Stimulated activated CD8-positive, alpha-beta memory T cell treated with anti-CD3 and anti-CD28 coated beads, Interleukin-15, amount 100 ng/mL, for 24 hours (primary cell): ENCODE measurements around the gene TUT4.

ENCODE experiments used
- DNase-seq: peaks from one replicate; pipeline ENCODE4 v3.0.0-alpha.2; 2020; ENCODE audit warnings: low read depth

TUT4 gene

GRCh38 chr1:52532247-52532646 is 20.6 kb downstream of the TUT4 start:
- no peak for DNase-seq

GRCh38 chr1:52531249-52531872 is 21.5 kb downstream of the TUT4 start:
- no peak for DNase-seq

- no peak for DNase-seq
Observed at GRCh38 chr1:52530563-52531144, 22.2 kb downstream of the TUT4 start.

DNA sequence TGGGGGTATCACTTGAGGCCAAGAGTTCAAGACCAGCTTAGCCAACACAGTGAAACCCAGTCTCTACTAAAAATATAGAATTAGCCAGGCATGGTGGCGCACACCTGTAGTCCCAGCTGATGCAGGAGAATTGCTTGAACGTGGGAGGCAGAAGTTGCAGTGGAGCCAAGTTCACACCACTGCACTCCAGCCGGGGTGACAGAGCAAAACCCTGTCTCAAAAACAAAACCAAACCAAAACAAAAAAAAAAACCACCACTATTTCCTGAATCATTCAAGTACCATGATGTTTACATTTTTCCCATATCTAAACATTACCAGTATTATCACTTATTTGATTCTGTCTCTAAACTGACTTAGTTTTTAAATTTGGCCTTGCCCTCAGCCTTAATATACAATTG is 29.5 kb downstream of the TUT4 start:
- DNase-seq: no peak

GRCh38 chr1:52520148-52520547 is 32.7 kb downstream of the TUT4 start:
- no peak for DNase-seq

DNA sequence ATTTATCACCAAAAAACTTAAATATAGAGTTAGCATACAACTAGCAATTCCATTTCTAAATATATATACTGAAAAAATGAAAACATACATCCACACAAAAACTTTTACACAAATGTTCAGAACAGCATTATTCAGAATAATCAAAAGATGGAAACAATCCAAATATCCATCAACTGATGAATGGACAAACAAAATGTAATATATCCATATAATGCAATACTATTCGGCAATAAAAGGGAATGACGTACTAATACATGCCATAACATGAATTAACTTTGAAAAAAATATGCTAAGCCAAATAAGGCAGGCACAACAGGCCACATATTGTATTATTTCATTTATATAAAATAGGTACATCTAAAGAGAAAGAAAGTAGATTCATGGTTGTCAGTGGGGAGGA is 33.9 kb downstream of the TUT4 start:
- DNase-seq: no peak

GRCh38 chr1:52511851-52512615 is 40.9 kb downstream of the TUT4 start:
- DNase-seq: no peak

DNA sequence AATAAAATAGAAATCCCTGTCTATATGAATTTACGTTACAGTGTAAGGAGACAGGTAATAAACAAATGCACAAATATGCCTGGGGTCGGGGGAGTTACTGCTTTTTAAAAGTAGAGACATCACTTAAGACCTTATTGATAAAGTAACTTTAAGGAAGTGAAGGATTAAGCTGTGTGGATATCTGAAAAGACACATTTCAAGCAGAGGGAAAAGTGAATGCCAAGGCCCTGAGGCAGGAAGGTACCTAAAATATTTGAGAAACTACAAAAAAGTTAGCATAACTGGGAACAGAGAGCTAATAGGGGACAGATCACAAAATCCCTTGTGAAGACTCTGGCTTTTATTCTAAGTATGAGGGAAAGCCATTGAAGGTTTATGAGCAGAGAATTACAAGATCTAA is 41.5 kb downstream of the TUT4 start:
- no peak for DNase-seq

DNA sequence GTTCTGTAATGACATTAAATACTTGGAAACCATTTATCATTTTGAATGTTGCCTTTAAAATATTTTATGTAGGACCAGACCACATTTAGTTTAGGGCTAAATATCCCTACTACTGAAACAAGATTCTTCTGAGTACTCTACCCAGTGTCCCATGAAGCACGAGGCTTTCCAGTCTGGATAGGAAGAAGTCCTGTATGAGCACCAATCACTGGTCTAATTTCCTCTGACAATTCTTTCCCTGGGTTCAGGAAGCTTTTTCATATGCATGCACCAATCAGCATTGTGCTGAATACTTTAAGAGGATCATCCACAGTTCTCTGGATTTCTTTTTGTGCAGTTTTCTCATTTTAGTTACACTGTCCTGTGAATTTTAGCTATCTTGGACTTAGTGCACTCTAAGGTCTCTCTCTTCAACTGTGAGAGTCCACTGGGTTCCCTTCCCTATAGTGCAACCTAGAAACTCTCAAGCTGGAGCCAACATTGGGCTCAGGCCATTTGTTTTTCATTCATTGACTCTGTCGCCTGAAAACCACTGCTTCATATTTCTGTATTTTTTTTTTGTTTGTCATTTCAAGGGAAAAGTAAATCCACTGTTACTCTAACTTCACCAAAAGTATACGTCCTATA is 45.9 kb downstream of the TUT4 start:
- no peak for DNase-seq

- DNase-seq: no peak
Observed at GRCh38 chr1:52506349-52506748, 46.5 kb downstream of the TUT4 start.

DNA sequence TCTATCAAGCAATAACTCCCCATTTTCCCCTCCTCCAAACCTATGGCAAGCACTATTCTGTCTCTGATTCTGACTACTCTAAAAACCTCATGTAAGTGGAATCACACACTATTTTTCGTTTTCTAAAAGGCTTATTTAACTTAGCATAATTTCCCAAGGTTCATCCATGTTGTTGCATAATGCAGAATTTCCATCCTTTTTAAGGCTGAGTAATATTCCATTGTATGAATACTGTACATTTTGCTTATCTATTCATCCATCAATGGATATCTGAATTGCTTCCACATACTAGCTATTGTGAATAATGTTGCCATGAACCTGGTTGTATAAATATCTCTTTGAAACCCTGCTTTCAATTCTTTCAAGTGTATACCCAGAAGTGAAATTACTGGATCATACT is 48.2 kb downstream of the TUT4 start:
- no peak for DNase-seq

GRCh38 chr1:52503706-52504105 is 49.2 kb downstream of the TUT4 start:
- no peak for DNase-seq

DNA sequence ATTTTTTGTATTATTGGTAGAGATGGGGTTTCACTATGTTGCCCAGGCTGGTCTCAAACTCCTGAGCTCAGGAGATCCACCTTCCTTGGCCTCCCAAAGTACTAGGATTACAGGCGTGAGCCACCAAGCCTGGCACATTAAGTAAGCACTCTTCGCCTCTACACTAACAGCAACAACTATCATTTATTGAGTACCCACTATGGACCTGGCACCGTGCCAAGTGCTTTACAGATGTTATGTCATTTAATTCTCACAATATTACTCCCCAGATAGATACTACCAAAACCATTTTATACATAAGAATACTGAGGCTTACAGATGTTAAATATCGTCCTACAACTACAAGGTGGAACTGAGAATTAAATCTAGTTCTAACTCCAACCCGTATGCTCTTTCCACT is 50.1 kb downstream of the TUT4 start:
- DNase-seq: no peak

DNA sequence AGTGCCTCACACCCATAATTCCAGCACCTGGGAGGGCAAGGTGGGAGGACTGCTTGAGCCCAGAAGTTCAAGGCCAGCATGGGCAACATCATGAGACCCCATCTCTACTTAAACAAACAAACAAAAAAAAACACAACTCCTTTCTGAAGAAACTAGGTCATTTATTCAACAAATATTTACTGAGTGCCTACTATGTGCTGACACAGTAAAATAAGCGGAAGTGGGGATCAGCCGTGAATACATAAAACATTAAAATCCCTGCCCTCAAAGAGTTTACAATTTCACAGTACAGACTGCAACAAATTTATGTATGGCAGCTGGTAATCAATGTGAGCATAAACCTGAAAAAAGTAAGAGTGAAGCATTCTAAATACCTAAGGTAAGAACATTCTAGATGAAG is 65.3 kb downstream of the TUT4 start:
- DNase-seq: no peak

- no peak for DNase-seq
Observed at GRCh38 chr1:52482326-52483004, 70.4 kb downstream of the TUT4 start.

DNA sequence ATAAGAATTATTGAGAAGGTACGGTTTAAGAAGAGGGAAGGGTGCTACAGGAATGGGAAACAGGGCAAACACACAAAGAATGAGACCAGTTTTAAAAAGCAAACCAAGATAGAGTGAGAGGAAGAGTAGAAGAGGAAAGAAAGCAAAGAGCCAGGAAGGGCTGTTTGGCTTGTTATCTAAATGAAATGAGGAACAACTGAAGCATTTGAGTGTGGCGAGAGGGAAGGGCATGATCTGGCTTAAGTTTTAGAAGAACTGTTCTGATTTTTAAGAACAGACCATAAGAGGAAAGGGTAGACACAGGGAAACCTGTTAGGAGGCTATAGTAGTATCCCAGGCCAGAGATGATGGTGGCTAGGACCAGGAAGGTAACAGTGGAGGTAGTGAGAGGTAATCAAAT is 73.8 kb downstream of the TUT4 start:
- no peak for DNase-seq

GRCh38 chr1:52477876-52478275 is 75.0 kb downstream of the TUT4 start:
- DNase-seq: no peak

GRCh38 chr1:52476943-52477342 is 75.9 kb downstream of the TUT4 start:
- DNase-seq: no peak

DNA sequence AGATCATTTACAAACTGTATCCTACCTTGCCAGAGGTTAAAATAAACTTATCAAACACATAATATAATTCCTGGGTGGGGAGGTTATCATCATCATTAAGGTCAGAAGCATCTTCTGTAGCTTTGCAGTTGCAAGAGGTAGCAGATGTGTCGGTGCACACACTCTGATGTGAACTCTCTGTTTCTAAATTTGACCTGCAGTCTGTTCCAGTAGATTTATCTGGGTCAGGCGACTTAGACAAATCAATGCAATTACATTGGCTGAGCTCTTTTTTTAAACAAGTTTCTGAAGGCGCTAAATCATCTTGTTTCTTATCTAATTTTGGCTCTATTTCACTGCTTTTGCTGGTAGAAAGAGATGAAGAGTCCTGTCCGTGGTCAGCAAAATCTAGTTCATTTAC is 78.1 kb downstream of the TUT4 start:
- no peak for DNase-seq

DNA sequence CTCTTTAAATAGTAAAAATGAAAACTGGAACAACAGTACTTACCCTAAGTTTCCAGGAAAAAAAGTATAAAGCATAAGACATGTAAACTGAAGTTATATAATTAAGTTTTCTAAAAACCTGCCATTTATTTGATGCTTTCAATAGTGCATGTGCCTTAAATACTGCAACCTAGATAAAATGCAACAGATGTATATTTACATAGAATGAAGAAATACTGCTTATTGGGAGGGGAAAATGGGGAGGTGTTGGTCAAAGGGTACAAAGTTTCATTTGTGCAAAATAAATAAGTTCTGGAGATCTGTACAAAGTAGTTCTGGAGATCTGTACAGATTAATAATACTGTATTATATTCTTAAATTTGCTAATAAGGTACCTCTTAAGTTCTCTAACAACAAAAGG is 79.9 kb downstream of the TUT4 start:
- no peak for DNase-seq

GRCh38 chr1:52472384-52472783 is 80.5 kb downstream of the TUT4 start:
- DNase-seq: no peak

DNA sequence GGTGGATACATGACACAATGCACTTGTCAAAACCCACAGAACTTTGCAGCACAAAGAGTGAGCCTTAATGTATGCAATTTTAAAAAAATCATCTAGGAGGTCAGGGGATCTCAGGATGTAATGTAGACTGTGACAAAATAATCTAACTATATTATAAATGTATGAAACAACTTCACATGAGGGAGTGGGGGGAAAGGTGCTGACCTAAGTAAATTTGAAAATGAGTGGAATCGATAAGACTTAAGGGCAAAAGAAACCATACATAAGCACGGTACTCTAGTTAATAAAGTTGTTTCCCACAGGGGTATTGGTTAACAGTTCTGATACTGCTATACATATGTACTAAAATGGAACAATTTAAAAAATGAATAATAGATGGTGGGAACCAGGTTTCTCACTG is 83.8 kb downstream of the TUT4 start:
- no peak for DNase-seq

DNA sequence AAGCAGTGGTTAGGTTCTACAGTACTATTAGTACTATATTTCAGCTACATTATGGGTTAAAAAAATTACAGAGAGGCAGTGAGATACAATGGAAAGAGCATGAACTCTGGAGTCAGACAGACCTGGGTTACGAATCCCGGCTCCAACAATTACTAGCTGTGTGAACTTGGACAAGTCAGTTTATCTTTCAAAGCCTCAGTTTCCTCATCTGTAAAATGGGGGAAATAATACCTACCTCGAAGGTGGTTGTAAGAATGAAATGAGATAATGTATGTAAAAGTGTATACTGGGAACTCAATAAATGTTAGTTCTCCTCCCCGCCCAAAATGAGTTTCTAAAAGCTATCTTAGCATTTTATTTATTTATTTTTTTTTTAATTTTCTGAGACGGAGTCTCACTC is 89.0 kb downstream of the TUT4 start:
- DNase-seq: no peak
